ENCODE measurements around the gene EVA1A. TPM values are rescaled to one million over a fixed set of nuclear protein-coding genes. Genes with fewer than 3 reads are reported as not detected.

EVA1A gene
- polyA plus RNA-seq, 10 donors: 3.5 to 9.8 (median 5.8) TPM

DNA sequence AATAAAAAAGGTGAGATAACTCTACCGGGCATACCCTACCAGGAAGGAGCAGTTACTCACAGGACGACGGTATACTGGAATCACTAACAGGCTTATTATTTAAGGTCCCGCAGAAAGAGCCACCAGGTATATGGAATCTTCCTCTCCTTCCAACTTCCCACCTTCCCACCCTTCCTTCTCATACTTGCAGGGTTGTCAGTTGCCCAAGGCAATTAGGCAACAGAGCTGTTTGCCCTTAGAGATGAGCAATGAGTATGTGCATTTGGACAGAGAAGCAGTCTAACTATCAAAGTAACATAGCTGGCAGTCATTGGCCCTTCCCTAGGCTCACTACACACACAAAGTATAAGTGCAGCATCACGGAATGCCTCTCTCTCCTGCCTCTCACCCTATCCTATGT, 32.1 kb upstream of the EVA1A start:
- no peak for DNase-seq

- no peak for DNase-seq
Observed at GRCh38 chr2:75592030-75592429, 31.3 kb upstream of the EVA1A start.

- peak in 1 of 3 donors; percentile 19 for DNase-seq
Observed at GRCh38 chr2:75589391-75590105, 28.8 kb upstream of the EVA1A start.

DNA sequence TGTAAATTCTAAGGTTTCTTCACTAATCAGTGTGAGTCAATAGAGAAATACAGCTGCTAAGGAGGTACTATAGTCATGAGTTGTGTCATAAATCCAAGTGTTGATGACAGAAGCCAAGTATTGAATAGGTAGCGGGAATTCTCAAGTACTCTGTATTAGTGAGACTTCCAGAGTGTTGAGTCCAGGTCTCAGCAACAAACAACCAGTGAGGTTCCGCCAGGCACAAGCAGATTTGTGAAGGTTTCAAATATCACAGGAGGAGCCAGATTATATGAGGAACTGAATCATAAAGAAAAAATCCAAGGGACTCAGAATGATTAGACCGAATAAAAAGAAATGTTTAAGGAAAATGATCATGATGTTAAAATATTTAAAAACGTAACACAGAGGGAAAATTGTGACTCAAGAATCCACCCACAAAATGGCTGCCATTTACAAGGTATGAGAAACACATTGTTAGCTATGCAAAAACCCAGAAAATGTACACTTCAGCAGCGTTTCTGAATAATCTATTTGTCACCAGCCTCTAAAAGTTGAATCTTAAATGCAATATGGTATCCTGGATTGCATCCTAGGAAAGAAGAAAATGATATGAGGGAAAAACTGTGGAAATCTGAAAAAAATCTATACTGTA, 27.3 kb upstream of the EVA1A start:
- peak in 1 of 3 donors; percentile 93 for DNase-seq

DNA sequence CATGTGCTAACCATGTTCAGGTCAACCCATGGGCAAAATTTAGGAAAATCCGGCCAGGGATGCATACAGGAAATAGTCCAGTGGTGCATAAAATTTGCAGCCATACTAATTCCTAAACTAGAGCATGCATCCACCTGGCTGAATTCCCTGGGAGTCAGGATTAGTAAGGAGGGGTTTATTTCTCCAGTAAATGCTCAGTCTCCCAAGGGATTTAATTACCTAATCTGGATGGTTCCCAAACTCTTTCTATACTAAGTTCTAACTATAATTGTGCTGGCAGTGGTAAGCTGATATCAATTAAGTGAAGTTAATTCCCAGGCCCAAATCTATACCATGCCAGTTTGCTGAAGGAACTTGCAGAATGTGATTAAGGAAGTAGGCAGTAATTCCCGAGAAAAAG, 26.2 kb upstream of the EVA1A start:
- DNase-seq: no peak

DNA sequence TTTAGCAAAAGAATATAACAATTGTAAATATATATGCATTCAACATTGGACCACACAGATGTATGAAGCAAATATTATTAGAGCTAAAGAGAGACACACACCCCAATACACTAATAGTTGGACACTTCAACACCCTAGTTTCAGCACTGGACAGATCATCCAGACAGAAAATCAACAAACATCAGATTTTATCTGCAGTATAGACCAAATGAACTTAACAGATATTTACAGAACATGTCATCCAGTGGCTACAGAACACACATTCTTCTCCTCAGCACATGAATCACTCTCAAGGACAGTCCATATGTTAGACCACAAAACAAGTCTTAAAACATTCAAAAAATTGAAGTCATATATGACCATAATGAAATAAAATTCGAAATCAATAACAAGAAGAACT, 22.1 kb upstream of the EVA1A start:
- no peak for DNase-seq

DNA sequence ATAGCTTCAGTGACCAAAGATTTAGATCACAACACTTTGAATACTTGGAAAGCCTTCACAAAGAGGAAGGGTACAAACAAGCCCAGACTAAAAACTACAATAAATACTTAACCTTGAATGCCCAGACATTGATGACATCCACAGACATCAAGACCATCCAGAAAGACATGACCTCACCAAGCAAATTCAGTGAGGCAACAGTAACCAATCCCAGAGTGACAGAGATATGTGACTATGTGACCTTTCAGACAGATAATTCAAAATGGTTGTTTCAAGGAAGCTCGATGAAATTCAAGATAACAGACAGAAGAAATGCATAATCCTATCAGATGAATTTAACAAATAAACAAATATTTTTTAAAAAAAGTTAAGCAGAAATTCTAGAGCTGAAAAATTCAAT, 19.9 kb upstream of the EVA1A start:
- DNase-seq: no peak

DNA sequence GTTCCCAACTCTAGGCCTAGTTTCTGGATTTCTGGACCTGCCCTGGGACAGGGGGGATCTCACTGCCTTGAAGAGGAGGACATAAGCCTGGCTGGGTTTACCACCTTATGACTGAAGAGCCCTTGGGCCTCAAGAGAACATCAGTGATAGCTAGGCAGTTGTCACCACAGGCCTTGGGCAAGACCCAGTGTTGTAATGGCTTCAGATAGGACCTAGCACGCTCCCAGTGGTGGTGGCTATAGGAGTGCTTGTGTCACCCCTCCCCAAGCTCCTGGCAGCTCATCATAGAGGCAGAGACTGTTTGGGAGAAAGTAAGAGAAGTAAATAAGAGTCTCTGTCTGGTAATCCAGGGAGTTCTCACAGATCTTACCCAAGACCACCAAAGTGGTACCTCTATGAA, 19.4 kb upstream of the EVA1A start:
- no peak for DNase-seq

GRCh38 chr2:75579186-75579585, 18.4 kb upstream of the EVA1A start:
- no peak for DNase-seq

- no peak for DNase-seq
Observed at GRCh38 chr2:75577280-75577679, 16.5 kb upstream of the EVA1A start.

DNA sequence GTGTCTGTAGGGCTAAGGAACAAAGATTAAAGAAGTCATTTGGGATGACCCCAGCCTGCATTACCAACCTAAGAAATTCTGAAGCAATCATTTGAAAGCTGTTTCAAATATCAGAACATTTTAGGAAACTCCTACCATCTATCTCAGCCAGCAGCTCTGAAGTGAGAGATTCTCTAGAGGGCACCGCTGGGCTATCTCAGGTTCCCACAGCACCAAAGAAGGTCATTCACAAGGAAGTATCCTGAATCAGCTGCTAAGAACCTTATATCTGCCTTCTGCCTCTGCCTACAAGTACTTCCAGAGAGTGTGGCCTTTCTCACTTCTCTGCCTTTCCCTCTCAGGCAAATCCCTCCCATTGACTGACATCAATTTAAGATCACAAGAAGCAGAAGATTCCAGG, 13.4 kb upstream of the EVA1A start:
- DNase-seq: no peak

- DNase-seq: no peak
Observed at GRCh38 chr2:75573145-75573878, 12.6 kb upstream of the EVA1A start.

DNA sequence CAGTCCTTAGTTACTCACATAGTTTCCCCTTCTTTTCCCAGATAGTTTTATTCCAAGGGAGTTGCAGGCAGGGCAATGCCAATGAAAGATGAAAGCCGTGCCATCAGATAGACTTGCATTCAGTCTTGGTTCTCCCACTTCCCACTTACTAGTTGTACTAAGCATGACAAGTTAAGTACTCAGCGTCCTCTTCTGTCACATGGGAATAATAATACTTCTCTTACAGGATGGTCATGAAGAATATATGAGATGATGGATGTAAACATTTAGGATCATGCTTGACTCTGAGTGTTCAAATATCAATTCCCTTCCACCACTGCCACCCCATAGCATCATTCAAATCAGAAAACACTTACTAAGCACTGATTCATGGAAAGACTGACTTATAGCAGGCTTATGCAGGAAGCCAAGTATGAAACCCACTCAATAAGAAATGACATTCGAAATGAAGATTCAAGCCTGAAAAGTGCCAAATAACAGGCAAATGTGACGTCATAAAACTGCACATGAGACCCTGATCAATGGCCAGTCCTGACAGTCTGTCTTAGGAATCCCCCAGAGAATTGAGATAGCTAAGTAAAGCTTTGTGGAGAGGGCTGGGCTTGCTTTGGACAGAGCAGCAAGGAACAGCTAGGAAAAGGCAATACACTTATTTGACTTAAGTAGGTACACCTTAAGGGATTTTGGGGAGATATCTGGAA, 11.1 kb upstream of the EVA1A start:
- peak in 1 of 3 donors; percentile 21 for DNase-seq

- peak in 2 of 3 donors; percentile 33 to 78 for DNase-seq
Observed at GRCh38 chr2:75570948-75571729, 10.4 kb upstream of the EVA1A start.

DNA sequence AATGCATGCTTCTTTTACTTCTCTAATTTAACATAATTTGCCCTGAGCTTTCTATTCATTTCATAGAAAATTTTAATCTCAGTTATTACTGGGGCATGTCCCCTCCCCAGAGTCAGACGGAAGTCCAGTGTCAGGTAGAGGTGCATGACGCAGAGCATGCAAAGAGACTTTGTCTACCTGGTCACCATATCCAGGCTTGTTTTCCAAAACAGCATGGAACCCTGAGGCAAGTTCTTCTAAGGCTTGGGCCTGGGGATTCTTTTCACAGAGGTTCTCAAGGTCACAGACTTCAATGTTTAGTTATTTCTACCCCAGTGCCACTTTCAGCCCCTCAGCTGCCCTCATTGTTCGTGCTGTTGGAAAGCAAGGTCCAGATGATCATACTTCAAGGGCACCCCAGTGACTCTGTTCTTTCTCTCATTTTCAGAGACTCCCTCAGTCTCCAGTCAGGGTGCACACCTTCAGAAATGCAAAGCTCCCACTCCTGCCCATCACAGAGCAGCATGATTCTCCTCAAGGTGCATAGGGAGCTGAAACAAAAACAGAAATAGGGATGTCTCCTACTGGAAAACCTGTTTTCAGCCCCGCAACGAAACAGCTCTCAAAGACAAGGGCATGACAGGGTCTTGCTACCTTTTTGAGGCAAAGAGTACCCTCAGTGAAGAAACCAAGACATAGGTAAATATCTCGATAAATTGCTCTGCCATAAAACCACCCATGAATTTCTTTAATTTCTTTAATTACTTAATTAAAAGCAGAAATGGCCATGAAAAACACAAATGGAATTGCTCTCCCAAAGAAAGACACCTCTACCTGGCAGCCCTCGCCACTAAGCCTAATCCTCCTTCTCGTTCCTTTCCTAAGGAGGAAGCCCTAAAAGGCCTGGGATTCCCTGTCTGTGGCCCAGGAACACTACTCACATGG, 9.5 kb upstream of the EVA1A start:
- DNase-seq: no peak

GRCh38 chr2:75569546-75569945, 8.8 kb upstream of the EVA1A start:
- no peak for DNase-seq

- DNase-seq: no peak
Observed at GRCh38 chr2:75568174-75568573, 7.4 kb upstream of the EVA1A start.

DNA sequence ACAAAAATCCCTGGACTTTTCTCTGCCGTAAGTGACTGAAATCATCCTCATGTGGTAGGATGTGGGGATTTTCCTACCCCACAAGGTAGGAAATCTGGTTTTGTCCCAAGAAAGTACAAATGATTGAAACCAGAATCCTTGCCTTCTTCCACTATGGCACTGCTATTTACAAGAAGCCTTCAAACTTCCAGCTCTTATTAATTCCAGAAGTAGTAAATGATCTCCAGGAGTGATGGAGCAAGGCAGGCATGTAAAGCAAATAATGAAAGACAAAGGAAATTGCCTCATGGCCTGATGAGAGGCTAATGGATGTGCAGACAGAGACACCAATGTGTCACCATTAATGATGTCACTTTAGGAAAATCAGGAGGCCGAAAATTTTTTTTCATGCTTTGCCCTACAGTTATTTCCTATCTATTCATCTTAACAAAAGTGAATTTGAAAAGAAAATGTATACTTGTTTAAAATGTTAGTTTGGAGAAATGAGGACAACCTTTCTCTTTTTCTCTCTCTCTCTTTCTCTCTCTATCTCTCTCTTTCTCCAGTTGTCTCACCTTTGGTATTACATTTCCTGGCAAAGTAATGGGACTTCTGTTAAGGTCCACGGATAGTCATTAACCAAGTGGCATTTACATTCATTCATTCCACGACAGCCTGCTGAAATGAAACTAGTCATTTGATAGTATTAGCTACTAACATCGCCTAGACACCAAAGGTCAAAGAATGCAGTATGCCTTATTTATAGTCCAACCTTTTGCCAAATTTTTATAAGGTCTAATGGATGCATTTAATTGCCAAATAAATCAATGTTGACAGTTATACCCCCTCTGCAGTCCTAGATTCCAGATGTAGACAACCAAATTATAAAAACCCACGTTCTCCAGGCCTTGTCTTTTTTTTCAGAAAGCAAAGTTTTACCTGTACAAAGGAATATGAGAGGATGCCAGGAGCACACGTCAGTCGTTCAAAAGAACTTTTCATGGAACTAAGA, 5.0 kb upstream of the EVA1A start:
- peak in 1 of 3 donors; percentile 59 for DNase-seq

DNA sequence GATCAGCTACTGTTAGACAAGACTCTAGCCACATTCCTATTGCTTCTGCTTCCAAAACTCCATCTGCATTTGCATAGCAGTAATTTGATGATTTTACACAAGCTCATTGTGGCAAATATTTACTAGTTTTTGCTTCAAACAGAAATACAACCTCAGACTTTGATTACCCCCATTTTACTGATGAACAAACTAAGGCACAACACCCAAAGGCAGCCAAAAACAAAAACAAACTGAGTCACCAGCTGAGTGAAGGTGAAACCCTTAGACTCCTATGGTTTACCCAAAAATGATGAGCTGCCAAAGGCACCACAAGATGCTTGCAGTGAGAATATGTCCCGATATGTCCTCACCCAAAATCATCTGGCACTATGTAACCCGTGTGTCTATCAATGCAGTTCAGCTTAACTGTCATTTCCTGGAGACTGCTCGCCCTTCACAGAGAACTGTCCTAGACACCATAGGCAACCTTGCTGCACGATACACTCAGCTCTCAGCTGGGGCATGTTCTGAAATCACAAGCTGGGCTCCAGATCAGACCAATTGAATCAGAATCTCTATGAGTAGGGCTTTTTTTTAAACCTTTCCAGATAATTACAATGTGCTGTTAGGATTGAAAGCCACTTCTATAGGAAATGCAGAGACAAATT, 4.1 kb upstream of the EVA1A start:
- DNase-seq: no peak

Data from muscle of back (tissue), 11 donors.